GM18520 (cell line): Measurements from ENCODE around the gene PAPPA.

Experiments used
- ATAC-seq: cut with Tn5 transposase; IDR thresholded peaks from one replicate; pipeline ENCODE4 v1.9.1; 2021; ENCODE audit not compliant: unreplicated experiment

Gene PAPPA

DNA sequence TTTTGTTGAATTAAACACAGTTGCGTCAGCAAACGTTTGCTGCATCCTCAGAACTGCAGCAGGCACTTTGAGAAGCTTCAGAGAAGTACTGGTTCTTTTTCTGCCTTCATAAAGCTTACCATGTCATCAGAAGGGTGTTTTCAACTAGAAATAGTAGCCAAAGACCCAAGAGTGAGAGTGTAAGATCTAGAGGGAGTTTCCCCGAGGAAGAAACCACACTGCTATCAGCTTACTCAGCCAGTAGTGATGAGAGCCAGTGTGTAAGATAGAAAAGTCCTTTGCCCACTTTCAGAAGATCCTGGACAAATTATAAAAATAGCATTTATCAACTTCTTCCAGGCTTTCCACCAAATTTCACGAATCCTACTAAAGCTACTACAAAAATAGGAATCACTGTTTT lies 154.5 kb downstream of the PAPPA start:
- ATAC-seq, result no peak

DNA sequence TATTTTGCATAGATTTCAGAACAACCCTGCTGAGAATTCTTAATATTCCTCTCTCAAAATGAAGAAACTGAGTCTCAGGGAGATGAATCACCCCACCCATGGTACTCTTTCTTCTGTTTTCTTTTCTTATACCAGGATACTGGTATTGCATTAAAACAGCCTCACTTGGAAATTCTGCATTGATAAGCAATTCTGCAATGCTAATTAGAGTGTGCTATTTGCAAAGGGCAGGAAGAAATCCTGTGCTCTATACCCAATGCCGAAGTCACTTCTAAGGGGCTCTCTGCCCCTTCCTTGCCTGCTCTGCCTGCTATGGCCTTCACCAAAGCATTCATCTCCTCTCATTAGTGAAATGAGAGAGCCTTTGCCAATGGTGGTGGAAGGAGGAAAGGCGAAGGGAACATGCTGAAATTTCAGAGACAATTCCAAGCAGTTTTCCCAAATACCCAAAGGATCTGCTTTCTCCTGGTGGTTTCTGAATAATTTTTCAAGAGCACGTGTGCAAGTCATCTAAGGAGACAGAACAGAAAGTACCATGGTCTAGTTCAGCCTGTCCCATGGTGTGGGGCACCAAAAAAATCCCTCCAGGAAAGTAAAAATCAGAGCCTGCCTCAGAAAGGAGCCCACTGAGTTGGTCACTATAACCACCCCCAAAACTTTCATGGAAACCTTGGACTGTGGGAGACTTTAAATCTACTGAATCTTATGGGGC lies 156.5 kb downstream of the PAPPA start:
- ATAC-seq, result no peak

- ATAC-seq, result no peak
These were observed 158.6 kb downstream of the PAPPA start for GRCh38 chr9:116312221-116312620.

- ATAC-seq, result no peak
These were observed 160.0 kb downstream of the PAPPA start for GRCh38 chr9:116313638-116314037.

GRCh38 chr9:116316246-116316645 lies 162.7 kb downstream of the PAPPA start:
- no peak for ATAC-seq

- ATAC-seq, result no peak
These were observed 163.9 kb downstream of the PAPPA start for GRCh38 chr9:116317503-116317902.

DNA sequence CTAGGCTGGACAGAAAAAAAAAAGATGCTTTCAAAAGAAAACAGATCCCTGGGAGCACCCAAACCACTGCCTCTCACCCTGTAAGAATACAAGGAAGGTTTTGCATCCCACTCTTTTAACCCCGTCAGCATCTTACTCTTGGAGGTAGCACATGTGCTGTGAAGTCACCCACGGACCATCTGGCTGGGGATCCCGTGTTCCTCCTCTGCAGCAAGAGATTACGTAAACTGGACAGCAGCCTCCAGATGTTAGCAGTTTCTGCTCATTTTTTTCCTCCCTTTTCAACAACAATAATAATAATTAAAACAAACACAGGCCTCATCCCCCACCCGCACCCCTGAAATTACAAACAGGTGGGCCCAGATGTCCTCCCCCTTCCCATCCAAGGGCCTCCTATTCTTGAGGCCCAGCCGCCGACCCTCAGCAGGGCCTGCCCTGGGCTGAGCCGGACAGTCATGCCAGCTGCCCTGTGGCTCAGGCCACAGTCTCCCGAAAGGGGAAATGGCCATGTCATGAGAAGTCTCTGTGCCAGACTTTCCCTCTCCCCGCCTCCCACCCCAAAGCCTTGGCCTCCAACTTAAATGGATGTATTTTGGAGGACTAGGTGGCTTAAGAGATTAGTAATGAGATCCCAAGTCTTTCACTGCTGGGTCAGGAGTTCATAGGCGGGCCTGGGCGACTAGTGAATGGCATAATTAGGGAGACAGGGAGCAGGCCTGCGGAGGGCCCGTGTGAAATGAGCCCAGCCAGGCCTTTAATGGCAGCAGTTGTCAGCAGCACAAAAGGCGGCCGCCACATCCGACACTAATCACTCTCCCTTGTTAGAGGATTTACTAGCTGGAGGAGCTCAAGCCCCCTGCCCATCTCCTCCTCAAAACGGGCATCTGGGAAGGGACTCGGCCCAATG lies 165.1 kb downstream of the PAPPA start:
- no peak for ATAC-seq

- ATAC-seq, result no peak
These were observed 165.9 kb downstream of the PAPPA start for GRCh38 chr9:116319480-116319879.

DNA sequence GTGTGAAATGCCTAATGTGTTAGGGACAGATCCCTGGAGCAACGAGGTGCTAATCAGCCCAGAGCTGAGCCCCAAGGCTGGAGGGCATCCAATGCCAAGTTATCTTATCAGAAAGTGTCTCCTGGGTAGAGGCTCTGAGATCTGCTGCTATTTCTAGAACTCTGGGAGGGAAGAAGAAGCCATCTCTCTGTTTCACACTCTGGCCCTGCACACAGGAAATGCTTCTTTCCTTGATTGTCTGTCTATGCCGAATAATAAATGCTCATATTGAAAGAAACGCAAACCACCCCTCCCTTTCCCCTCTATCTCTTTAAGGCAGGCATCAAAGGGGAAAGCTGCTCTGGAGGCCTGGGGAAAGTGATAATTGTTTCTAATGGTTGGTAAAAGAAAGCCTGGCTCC lies 166.7 kb downstream of the PAPPA start:
- ATAC-seq, result no peak

DNA sequence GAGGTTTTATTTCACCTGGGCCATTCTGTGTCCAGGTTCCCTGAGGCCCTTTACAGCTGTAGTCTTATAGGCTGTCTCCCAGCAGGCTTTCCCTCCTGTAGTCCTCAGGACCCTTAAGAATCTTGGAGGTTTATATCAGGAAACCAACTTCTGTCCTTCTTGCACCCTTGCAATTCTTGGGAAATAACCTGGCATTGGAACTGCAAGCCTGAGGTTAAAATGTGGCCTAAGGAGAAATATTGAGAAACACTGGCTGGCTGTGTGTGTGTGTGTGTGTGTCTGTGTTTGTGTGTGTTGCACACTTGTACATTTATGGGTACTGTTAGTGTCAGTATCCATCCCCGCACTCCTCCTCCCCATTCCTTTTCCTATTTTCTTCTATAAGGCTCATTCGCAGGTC lies 168.9 kb downstream of the PAPPA start:
- no peak for ATAC-seq

- no peak for ATAC-seq
These were observed 169.4 kb downstream of the PAPPA start for GRCh38 chr9:116323012-116323411.

DNA sequence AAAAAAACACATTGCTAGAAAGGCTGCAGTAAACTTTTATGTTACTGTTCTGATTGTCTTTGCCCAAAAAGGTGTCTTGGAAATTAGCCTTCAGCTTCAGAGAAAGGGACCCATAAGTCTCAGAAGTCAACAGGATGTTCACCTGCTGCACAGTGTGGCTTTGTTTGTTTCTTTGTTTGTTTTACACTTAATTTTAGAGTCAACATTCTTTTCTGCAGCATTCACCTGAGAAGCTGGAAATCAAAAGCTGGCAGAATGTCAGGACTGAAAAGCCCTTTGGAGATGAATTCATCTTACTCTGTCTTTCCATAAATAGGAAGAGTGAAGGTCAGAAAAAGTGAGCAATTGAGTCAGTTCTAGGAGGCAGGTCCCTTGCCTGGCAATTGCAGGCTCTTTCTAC lies 170.0 kb downstream of the PAPPA start:
- ATAC-seq, result no peak

GRCh38 chr9:116325924-116326323 lies 172.3 kb downstream of the PAPPA start:
- no peak for ATAC-seq

DNA sequence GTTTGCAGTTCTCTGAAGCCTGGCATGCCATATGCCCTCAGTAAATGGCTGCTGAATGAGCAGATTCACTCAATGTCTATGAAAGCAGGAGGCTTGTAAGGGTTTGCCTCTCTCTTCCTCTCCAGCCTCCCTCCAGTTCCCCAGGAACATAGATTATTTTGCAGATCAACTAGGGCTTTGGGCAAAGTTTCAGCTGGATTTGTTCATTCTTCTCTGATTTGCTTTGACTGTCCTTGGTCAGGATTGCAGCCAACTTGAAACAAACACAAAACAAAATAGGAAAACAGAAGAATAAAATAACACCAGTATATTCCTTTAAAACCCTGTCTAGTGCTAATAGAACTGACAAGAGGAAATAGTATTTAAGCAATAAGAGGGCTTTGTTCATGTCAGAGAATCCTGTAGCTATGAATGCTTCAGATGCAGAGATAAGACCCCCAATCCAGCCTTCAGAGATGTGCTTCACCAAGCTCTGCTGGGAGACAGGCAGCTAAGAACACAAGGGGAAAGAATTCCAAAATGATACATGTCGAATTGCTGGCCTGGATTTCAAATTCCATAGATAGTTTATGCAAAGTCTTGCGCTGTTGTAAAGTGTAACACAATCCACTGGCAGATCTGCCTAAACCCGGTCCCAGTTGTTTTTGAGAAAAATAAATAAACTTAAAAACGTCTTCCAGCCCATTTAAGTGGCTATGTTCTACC lies 174.3 kb downstream of the PAPPA start:
- ATAC-seq, result no peak

GRCh38 chr9:116329470-116329869 lies 175.9 kb downstream of the PAPPA start:
- ATAC-seq, result no peak

DNA sequence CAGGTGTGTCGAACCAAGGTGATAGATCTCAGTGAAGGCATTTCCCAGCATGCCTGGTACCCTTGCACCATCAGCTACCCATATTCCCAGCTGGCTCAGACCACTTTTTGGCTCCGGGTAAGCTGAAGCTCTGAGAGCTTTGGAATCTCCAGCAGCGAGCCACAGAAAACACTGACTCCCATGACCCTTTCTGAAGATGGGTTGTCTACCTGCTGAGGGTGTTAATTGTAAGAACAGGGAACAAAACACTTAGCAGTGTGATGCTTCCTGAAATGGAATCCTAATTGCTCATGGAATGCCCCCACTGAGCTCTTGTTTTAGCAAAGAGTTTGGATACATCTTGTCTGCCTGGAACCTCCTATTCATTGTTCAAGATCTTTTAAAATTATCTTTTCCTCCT lies 177.7 kb downstream of the PAPPA start:
- no peak for ATAC-seq

GRCh38 chr9:116332090-116332489 lies 178.5 kb downstream of the PAPPA start:
- ATAC-seq, result no peak

GRCh38 chr9:116333254-116333653 lies 179.7 kb downstream of the PAPPA start:
- ATAC-seq, result no peak

GRCh38 chr9:116334546-116335150 lies 181.1 kb downstream of the PAPPA start:
- ATAC-seq, result no peak

- no peak for ATAC-seq
These were observed 181.8 kb downstream of the PAPPA start for GRCh38 chr9:116335392-116335791.

DNA sequence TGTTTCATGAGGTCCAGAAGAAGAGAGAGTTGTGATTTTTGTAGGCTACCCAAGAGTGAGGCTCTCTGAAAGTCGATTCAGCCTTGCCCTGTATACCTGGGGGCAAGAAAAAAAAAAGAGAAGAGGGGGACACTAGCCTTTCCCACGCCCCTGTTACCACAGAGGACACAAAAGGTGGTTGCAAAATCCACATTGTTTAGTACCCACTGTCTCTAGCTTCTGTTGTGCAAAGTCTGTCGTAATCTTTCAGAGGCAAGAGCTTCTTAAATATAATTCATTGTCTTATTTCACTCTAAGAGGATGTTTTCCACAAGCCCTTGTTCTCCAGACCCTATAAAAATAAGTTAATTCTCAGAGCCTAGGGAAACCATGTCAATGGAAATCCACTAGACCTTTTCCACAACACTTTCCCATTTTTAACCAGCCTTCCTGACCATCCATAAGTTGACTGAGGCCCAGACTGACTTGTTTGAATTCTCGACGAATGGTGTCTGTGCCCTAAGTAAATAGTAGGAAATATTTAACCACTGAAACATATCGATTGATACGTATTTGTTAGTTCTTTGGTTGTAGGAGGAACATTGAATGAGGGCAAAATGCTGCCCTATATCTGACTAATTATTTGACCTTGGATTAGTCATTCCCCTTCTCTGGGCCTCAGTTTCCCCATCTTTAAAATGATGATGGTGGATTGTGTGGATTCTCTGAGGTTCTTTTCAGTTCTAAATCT lies 182.7 kb downstream of the PAPPA start:
- no peak for ATAC-seq
